GM18517 (cell line): ENCODE data around the gene KLHL2.

ENCODE experiments used
- ATAC-seq: cut with Tn5 transposase; IDR thresholded peaks from one replicate; pipeline ENCODE4 v1.9.1; 2021; ENCODE audit warnings: mild to moderate bottlenecking, moderate library complexity; ENCODE audit not compliant: unreplicated experiment

KLHL2 gene

GRCh38 chr4:165360985-165361670 is 153.8 kb downstream of the KLHL2 start:
- no peak for ATAC-seq

GRCh38 chr4:165361810-165362209 is 154.4 kb downstream of the KLHL2 start:
- ATAC-seq, result no peak

- ATAC-seq, result no peak
Observed at GRCh38 chr4:165364452-165365080, 157.2 kb downstream of the KLHL2 start.

GRCh38 chr4:165367040-165367439 is 159.7 kb downstream of the KLHL2 start:
- ATAC-seq, result no peak

GRCh38 chr4:165368114-165368513 is 160.8 kb downstream of the KLHL2 start:
- no peak for ATAC-seq

- no peak for ATAC-seq
Observed at GRCh38 chr4:165368567-165368966, 161.2 kb downstream of the KLHL2 start.

- no peak for ATAC-seq
Observed at GRCh38 chr4:165369522-165369921, 162.2 kb downstream of the KLHL2 start.

- ATAC-seq, result no peak
Observed at GRCh38 chr4:165370530-165370929, 163.2 kb downstream of the KLHL2 start.
